ENCODE measurements around the gene ANKRD40CL.

DNA sequence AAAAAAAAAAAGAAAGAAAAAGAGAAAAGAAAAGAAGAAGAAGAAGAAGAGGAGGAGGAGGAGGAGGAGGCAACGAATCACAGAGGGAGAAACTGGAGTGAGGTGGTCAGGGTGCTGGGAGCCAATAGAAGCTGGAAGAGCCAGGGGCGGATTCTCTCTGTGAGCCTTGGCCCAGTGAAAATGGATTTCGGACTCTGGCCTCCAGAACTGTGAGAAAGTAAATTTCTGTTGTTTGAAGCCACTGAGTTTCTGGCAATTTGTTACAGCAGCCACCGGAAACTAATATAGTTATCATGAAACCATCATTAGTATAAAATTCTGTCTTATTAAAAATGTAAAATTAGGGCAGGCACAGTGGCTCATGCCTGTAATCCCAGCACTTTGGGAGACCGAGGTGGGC, 40.4 kb upstream of the ANKRD40CL start:
- TF ChIP-seq, protein P1, sequence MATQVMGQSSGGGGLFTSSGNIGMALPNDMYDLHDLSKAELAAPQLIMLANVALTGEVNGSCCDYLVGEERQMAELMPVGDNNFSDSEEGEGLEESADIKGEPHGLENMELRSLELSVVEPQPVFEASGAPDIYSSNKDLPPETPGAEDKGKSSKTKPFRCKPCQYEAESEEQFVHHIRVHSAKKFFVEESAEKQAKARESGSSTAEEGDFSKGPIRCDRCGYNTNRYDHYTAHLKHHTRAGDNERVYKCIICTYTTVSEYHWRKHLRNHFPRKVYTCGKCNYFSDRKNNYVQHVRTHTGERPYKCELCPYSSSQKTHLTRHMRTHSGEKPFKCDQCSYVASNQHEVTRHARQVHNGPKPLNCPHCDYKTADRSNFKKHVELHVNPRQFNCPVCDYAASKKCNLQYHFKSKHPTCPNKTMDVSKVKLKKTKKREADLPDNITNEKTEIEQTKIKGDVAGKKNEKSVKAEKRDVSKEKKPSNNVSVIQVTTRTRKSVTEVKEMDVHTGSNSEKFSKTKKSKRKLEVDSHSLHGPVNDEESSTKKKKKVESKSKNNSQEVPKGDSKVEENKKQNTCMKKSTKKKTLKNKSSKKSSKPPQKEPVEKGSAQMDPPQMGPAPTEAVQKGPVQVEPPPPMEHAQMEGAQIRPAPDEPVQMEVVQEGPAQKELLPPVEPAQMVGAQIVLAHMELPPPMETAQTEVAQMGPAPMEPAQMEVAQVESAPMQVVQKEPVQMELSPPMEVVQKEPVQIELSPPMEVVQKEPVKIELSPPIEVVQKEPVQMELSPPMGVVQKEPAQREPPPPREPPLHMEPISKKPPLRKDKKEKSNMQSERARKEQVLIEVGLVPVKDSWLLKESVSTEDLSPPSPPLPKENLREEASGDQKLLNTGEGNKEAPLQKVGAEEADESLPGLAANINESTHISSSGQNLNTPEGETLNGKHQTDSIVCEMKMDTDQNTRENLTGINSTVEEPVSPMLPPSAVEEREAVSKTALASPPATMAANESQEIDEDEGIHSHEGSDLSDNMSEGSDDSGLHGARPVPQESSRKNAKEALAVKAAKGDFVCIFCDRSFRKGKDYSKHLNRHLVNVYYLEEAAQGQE (IDR thresholded peaks at IDR 0.05; ENCODE audit: insufficient read depth in 1 of 2, low read depth in 2 of 2, low read length in 1 of 2), result no peak
- TF ChIP-seq, protein P2, sequence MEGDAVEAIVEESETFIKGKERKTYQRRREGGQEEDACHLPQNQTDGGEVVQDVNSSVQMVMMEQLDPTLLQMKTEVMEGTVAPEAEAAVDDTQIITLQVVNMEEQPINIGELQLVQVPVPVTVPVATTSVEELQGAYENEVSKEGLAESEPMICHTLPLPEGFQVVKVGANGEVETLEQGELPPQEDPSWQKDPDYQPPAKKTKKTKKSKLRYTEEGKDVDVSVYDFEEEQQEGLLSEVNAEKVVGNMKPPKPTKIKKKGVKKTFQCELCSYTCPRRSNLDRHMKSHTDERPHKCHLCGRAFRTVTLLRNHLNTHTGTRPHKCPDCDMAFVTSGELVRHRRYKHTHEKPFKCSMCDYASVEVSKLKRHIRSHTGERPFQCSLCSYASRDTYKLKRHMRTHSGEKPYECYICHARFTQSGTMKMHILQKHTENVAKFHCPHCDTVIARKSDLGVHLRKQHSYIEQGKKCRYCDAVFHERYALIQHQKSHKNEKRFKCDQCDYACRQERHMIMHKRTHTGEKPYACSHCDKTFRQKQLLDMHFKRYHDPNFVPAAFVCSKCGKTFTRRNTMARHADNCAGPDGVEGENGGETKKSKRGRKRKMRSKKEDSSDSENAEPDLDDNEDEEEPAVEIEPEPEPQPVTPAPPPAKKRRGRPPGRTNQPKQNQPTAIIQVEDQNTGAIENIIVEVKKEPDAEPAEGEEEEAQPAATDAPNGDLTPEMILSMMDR (IDR thresholded peaks at IDR 0.05), result no peak
- TF ChIP-seq POLR2AphosphoS5 (IDR thresholded peaks at IDR 0.05; ENCODE audit: low read depth, low read length), result no peak

All from Panc1 (cell line).